Endometrial microvascular endothelial cells (primary cell): ENCODE results near the gene TMED10. TPM values are rescaled to one million over a fixed set of nuclear protein-coding genes. Genes with fewer than 3 reads are reported as not detected.

ENCODE experiments used
- in situ Hi-C: cut with HindIII; loops from 2 replicates; pipeline ENCODE4 v1.10.0; 2017; ENCODE audit warnings: low sequenced_read_pairs, low pct_unique_long_range_greater_than_20kb; ENCODE audit errors: inconsistent ontology term
- total RNA-seq: library from RNA; depleted of rRNA; stranded (reverse); fragments of >200 nt; gene quantifications from one replicate; pipeline ENCODE4 v1.2.3, GENCODE V29; 2015; ENCODE audit errors: inconsistent ontology term

Gene TMED10
- total RNA-seq, 1 donor from 2014 or later: 325 TPM

GRCh38 chr14:75140620-75141019 is 35.8 kb downstream of the TMED10 start:
- in situ Hi-C loops: no loop called here

GRCh38 chr14:75139185-75139584 is 37.2 kb downstream of the TMED10 start:
- in situ Hi-C loops: no loop called here

- in situ Hi-C loops: no loop called here
These were observed 37.9 kb downstream of the TMED10 start for GRCh38 chr14:75138492-75138891.

- in situ Hi-C loops: no loop called here
These were observed 41.8 kb downstream of the TMED10 start for GRCh38 chr14:75134644-75135043.

- in situ Hi-C loops: no loop called here
These were observed 42.8 kb downstream of the TMED10 start for GRCh38 chr14:75133597-75133996.

- in situ Hi-C loops: no loop called here
These were observed 43.9 kb downstream of the TMED10 start for GRCh38 chr14:75132382-75133086.

- in situ Hi-C loops: loop anchor here (10.0 kb wide), 1 partner anchor 176 kb away; no protein-coding TSS in a partner anchor
These were observed 47.8 kb downstream of the TMED10 start for GRCh38 chr14:75128596-75128990.

- in situ Hi-C loops: loop anchor here (10.0 kb wide), 1 partner anchor 177 kb away; no protein-coding TSS in a partner anchor
These were observed 48.4 kb downstream of the TMED10 start for GRCh38 chr14:75127903-75128595.

GRCh38 chr14:75127474-75127820 is 49.0 kb downstream of the TMED10 start:
- in situ Hi-C loops: loop anchor here (10.0 kb wide), 1 partner anchor 177 kb away; no protein-coding TSS in a partner anchor

- in situ Hi-C loops: loop anchor here (10.0 kb wide), 1 partner anchor 178 kb away; no protein-coding TSS in a partner anchor
These were observed 49.5 kb downstream of the TMED10 start, which contains the start of gene NEK9 for GRCh38 chr14:75126679-75127473. Gene NEK9, minus strand, starts transcription at chr14:75127048. Its CDS starts 127 bp downstream, at chr14:75126921.

GRCh38 chr14:75126121-75126544 is 50.3 kb downstream of the TMED10 start:
- in situ Hi-C loops: loop anchor here (10.0 kb wide), 1 partner anchor 179 kb away; no protein-coding TSS in a partner anchor

GRCh38 chr14:75125617-75126016 is 50.8 kb downstream of the TMED10 start:
- in situ Hi-C loops: loop anchor here (10.0 kb wide), 1 partner anchor 179 kb away; no protein-coding TSS in a partner anchor

- in situ Hi-C loops: loop anchor here (10.0 kb wide), 1 partner anchor 181 kb away; no protein-coding TSS in a partner anchor
These were observed 52.4 kb downstream of the TMED10 start for GRCh38 chr14:75123991-75124390.

GRCh38 chr14:75121552-75121951 is 54.9 kb downstream of the TMED10 start:
- in situ Hi-C loops: loop anchor here (10.0 kb wide), 1 partner anchor 183 kb away; no protein-coding TSS in a partner anchor

- in situ Hi-C loops: loop anchor here (10.0 kb wide), 1 partner anchor 184 kb away; no protein-coding TSS in a partner anchor
These were observed 55.7 kb downstream of the TMED10 start for GRCh38 chr14:75120541-75121291.

- in situ Hi-C loops: no loop called here
These were observed 57.4 kb downstream of the TMED10 start for GRCh38 chr14:75119056-75119455.

- in situ Hi-C loops: no loop called here
These were observed 62.4 kb downstream of the TMED10 start for GRCh38 chr14:75113932-75114539.

GRCh38 chr14:75109877-75110276 is 66.5 kb downstream of the TMED10 start:
- in situ Hi-C loops: no loop called here
